Heart left ventricle (tissue), 13 donors: ENCODE results near the gene GRIK5.

Source experiments
- CTCF ChIP-seq, 12 donors: fragments of 200-600 bp; sonication (generic) in 4 of 12; IDR thresholded peaks; one replicate each; pipeline versions ENCODE4 v1.5.0 to v1.8.0; 2018 to 2022; ENCODE audit warnings: antibody characterized with exemption in 12 of 12, mild to moderate bottlenecking in 5 of 12
- POLR2A ChIP-seq, 2 donors: fragments of 450-650 bp; IDR thresholded peaks; one replicate each; pipeline ENCODE4 v1.6.1; 2017; ENCODE audit warnings: antibody characterized with exemption in 2 of 2, mild to moderate bottlenecking in 2 of 2, moderate library complexity in 2 of 2
- donor health status: ischemic (EF 13 %, LVEDD 7.1; RV severe dilation, severe dysfunction).
- donor health status: DM: no; HTN: yes; CAD: no.
- donor health status: DM: no; HTN: no; CAD: no.
- donor health status: ischemic (EF 25% LVEDD 6.9; RV normal size, moderate dysfunction).
- donor health status: ischemic (EF 25% LVEDD 5.7; RV mildly dilated, moderate dysfunction).
- donor health status: ischemic (EF 35%, LVEDD 5.7; RV mildly dilated, moderate dysfunction).
- donor health status: nonischemic (EF 11% LVEDD 7.7; RV severe dilation, severe dysfunction).
- donor health status: DM: yes; HTN: yes; CAD: no.
- donor health status: PGD.
- donor health status: ischemic (EF 29% LVEDD 5.4; RV normal size, mild dysfunction).
- donor health status: nonischemic (EF 23%, LVEDD 6.1; RV moderate dilation, normal function).

GRCh38 chr19:42099336-42099925 is 29.4 kb upstream of the GRIK5 start:
- TF ChIP-seq CTCF (IDR thresholded peaks at IDR 0.05) (no peak), POLR2A (IDR thresholded peaks at IDR 0.05) (no peak)
